H1 (cell line): ENCODE results near the gene ENTPD8. TPM values are rescaled to one million over a fixed set of nuclear protein-coding genes. Genes with fewer than 3 reads are reported as not detected.

ENCODE experiments used
- GTF2F1 ChIP-seq: IDR thresholded peaks from 2 replicates; pipeline ENCODE4 v1.6.1; 2012; ENCODE audit warnings: low read depth, low read length, improper control_type of control experiment, borderline replicate concordance
- polyA plus RNA-seq, 7 experiments: library from polyadenylated mRNA; depleted of rRNA in 3 of 7; stranded (reverse) in 5 of 7; unstranded in 2 of 7; fragments of >200 nt in 5 of 7; fragments of 200-250 nt in 2 of 7; gene quantifications; 1 replicate in 5 of 7; 2 replicates in 1 of 7; 4 replicates in 1 of 7; pipeline versions ENCODE4 v1.2.1 to v1.2.3, GENCODE V29; 2011 to 2013; ENCODE audit warnings: missing spikeins in 2 of 7, mixed read lengths in 2 of 7
- total RNA-seq: library from RNA; stranded (reverse); fragmentation: NEBNext Ultra II Directional; extraction: Animal tissue kit (Norgen Biotek cat#: 25700); gene quantifications from 2 replicates; pipeline ENCODE4 v1.2.1, GENCODE V29; 2021

The ENTPD8 gene
- total and polyA plus RNA-seq, 2 of the 8 experiments (the other 6 are each of a cell fraction or from before 2014, with no cell fraction given), result 0.48 to 0.51 TPM

- TF ChIP-seq GTF2F1, result no peak
Observed at GRCh38 chr9:137428841-137429545, 12.2 kb downstream of the ENTPD8 start (continued).
